Measurements from ENCODE around the gene IQSEC3.

Gene IQSEC3

GRCh38 chr12:197347-197746, 130.8 kb downstream of the IQSEC3 start:
- DNase-seq (ENCODE audit: low read depth in 2 of 2) = no peak

- DNase-seq (ENCODE audit: low read depth in 2 of 2) = no peak
Measured at GRCh38 chr12:197911-198695, 131.5 kb downstream of the IQSEC3 start.

DNA sequence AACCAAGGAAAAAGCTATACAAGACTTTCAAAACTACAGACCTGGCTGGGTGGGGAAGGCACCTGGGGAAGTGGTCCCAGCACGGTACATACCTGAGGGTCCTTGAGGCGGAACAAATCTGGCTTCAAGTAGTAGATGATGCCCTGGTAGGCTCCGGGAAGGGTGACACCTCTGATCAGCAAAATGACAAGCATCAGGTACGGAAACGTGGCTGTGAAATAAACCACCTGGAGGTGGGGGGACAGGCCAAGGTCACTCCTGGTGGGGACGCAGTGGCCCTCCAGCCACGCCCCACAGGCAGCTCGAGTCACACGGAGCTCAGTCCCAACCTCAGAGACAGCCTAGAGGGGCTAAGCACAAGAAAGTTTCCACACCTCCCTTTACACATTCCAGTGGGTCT, 132.1 kb downstream of the IQSEC3 start:
- no peak for DNase-seq (ENCODE audit: low read depth in 2 of 2)

DNA sequence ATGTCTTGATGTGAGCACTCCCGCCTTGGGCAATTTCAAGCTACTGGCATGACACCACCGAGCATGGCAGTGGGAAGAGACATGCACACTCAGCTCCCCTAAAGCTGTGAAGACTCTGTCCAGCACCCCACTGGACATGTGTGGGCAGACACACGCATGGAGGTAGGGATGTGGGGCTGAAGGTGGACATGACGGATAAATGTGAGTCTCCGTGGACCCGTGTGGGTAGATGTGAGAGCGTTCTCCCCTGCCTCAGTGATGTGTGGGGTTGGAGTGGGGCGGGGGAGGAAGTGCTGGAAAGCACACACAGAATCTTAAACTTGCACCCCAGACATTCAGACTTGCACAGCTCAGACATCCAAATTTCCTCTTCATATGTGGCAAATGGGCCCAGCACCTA, 134.8 kb downstream of the IQSEC3 start:
- DNase-seq (ENCODE audit: low read depth in 2 of 2) = no peak

GRCh38 chr12:202081-202731, 135.6 kb downstream of the IQSEC3 start:
- no peak for DNase-seq (ENCODE audit: low read depth in 2 of 2)

DNA sequence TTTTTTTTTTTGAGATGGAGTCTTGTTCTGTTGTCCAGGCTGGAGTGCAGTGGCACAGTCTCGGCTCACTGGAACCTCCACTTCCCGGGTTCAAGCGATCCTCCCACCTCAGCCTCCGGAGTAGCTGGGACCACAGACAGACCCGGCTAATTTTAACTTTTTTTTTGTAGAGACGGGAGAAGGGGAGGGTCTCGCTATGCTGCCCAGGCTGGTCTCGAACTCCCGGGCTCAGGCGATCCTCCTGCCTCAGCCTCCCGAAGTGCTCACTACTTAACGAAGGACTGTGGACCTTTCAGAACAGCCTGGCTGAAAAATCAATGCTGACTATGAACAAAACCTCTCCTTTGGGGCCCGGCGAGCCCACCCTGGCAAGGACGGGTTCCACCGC, 136.5 kb downstream of the IQSEC3 start:
- DNase-seq (ENCODE audit: low read depth in 2 of 2) = no peak

- no peak for DNase-seq (ENCODE audit: low read depth in 2 of 2)
Measured at GRCh38 chr12:203462-204260, 137.1 kb downstream of the IQSEC3 start.

DNA sequence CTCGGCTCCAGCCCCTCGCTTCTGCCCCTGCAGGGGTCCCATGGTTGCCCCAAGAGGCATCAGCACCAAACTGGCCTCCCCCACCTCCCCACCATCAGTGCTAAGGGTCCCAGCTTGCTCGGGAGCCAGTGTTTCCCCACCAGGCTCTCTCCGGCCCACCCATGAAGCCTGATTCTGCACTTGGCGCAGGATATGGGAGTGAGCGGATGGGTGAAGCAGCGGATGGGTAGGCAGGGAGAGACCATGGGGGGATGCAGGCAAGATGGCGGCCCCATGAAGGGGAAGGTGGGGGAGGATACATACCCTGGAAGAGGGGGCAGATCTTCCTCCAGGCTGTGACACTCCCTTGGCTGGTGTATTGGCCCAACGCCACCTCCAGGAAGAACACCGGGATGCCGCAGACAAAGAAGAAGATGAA, 137.7 kb downstream of the IQSEC3 start:
- no peak for DNase-seq (ENCODE audit: low read depth in 2 of 2)

DNA sequence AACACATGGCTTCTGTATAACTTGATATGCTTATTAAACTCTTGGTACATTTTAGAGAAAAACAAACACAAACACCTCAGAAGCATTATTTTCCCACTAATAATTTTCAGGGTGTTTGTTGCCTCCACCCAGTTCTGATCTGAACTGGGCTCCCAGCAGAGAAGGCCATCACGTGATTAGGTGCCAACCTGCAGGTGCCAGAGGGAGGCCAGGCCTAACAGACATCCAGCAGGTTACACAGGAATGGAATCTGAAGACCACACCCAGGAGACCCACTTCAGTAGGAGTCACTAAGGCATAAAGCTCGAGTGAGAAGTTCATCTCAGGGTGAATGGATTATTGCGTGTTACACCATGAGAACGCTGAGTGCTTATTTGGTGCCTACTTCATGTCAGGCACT, 138.5 kb downstream of the IQSEC3 start:
- DNase-seq (ENCODE audit: low read depth in 2 of 2) = no peak

DNA sequence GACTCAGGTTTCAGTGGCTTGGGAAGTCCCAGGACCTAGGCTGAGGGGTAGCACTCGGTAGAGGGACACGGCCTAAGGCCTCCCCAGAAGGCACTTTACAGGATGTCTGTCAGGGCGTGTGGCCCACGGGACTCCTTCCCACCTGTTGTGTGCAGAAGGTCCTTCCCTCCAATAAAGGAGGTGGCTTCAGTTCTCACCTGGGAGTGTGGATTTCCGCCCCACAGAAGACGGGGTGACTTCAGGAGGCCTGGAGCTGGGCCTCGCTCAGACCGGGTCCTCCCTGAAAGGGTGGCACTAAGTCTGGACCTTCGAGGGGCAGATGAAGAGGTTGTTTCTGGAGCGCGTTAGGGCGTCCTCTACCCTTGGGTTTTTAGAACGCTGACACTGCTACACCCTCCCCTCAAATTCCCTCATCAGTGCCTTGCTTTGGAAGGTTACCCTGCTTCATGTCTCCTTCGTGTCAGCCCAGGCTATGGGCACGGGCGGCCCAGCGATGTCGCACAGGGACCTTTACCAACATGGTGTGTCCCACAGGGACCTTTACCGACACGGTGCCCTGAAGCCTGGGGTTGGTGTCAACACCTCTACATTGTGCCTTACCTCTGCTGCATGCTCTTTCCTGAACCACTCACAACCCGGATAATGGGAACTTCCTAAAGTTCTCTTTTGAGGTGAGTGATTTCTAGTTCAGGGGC, 140.3 kb downstream of the IQSEC3 start:
- no peak for DNase-seq (ENCODE audit: low read depth in 2 of 2)

GRCh38 chr12:207804-208203, 141.2 kb downstream of the IQSEC3 start:
- DNase-seq (ENCODE audit: low read depth in 2 of 2) = no peak

- no peak for DNase-seq (ENCODE audit: low read depth in 2 of 2)
Measured at GRCh38 chr12:208813-209212, 142.2 kb downstream of the IQSEC3 start.

- DNase-seq (ENCODE audit: low read depth in 2 of 2) = no peak
Measured at GRCh38 chr12:209246-209645, 142.7 kb downstream of the IQSEC3 start.

GRCh38 chr12:209851-210250, 143.3 kb downstream of the IQSEC3 start:
- no peak for DNase-seq (ENCODE audit: low read depth in 2 of 2)

- DNase-seq (ENCODE audit: low read depth in 2 of 2) = no peak
Measured at GRCh38 chr12:210277-211141, 143.9 kb downstream of the IQSEC3 start.

- no peak for DNase-seq (ENCODE audit: low read depth in 2 of 2)
Measured at GRCh38 chr12:211142-211465, 144.5 kb downstream of the IQSEC3 start.

GRCh38 chr12:211639-212414, 145.3 kb downstream of the IQSEC3 start:
- no peak for DNase-seq (ENCODE audit: low read depth in 2 of 2)

DNA sequence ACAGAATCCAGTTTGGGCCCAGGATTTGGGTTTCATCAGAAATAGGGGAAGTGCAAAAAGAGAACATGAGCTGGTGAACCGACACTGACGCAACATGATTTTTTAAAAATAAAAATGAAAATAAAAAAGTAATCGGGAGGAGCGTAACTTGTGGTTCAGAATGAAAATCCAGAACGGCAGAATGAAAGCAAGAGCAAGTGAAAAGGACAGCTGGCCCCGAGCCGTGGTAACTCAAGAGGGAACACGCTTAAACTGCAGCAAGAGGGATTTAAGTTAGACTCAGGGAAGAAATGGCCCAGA, 145.8 kb downstream of the IQSEC3 start:
- DNase-seq (ENCODE audit: low read depth in 2 of 2) = no peak

DNA sequence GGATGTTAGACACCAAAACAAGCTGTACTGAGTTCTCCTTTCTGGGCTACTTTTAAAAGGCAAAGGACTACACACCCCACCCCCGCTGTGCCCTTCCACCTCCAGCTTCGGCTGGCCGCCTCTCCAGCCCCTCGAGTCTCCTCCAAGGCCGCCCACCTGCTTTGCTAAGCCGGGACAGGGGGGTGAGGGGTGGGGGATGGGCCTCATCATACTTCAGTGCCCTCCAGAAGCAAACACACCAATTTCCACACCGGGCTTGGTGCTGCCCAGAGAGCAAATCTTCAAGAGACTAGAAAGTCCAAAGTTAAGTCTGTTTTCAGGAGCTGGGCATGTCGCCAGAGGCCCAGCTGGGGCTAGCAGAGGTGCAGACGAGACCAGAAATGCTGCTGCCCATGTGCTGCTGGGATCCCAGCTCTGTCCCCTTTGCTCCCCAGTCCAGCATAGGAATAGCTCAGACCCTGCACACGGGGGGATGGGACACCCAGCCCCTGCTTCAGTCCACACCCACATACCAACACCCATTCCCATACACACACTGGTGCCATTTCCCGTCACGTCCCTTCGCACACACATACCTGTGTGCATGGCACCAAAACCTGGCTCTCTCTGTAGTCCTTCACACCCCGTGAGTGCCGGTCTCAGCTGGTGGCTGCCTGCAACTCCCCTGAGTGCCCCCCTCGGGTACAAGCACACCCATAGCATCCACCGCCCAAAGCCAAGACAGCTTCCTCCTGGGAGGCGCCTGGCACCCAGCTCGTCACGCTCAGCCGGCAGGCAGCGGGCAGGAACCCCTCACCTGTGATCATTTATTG, 146.4 kb downstream of the IQSEC3 start:
- no peak for DNase-seq (ENCODE audit: low read depth in 2 of 2)

DNA sequence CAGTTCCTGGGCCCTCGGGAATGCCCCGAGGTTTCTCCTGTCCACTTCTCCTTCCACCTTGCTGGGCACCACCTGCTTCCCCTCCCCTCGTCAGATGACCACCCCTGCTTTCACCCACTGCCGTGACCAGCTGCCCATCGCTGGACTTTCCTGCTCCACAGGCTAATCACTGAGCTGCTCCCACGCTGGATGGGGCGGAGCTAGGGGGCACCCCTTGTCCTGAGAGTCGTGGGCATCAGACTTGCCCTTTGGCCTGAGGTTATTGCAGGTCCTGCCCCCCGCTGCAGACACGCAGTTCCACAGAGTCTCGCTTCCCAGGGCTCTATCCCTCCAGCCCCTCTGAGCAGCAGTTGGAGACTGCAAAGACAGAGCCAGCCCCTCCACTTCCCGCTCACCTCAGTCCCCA, 147.0 kb downstream of the IQSEC3 start:
- DNase-seq (ENCODE audit: low read depth in 2 of 2) = no peak
